GM23338 (cell line): ENCODE measurements around the gene PASD1. TPM values are rescaled to one million over a fixed set of nuclear protein-coding genes. Genes with fewer than 3 reads are reported as not detected.

Source experiments
- ATAC-seq: fragments of 200-7000 bp; cut with Tn5 transposase; 3 replicates; pipeline ENCODE4 v1.9.1; 2020
- DNase-seq: peaks from one replicate; pipeline ENCODE4 v3.0.0-alpha.2; 2015; ENCODE audit warnings: low spot score
- H2AFZ ChIP-seq: fragments of 200-600 bp; sonication (generic); 2 replicates; pipeline ENCODE4 v1.8.0; 2016; ENCODE audit warnings: antibody characterized with exemption, mild to moderate bottlenecking, moderate library complexity
- H3F3A ChIP-seq: fragments of 200-600 bp; sonication (generic); replicated peaks from 2 replicates; pipeline ENCODE4 v1.8.0; 2017; ENCODE audit warnings: antibody characterized with exemption, mixed run types, low read depth
- H3K27ac ChIP-seq: fragments of 200-600 bp; sonication (generic); 2 replicates; pipeline ENCODE4 v1.6.1; 2016; ENCODE audit warnings: low read depth
- H3K27me3 ChIP-seq: fragments of 200-600 bp; sonication (generic); 2 replicates; pipeline ENCODE4 v1.8.0; 2016; ENCODE audit warnings: mild to moderate bottlenecking, mixed run types, moderate library complexity; ENCODE audit not compliant: insufficient read depth
- H3K36me3 ChIP-seq: fragments of 200-600 bp; sonication (generic); 2 replicates; pipeline ENCODE4 v1.8.0; 2016; ENCODE audit warnings: mild to moderate bottlenecking; ENCODE audit not compliant: insufficient read depth
- H3K4me1 ChIP-seq: fragments of 200-600 bp; sonication (generic); 2 replicates; pipeline ENCODE4 v1.8.0; 2016; ENCODE audit warnings: mild to moderate bottlenecking, moderate library complexity; ENCODE audit not compliant: insufficient read depth
- H3K4me2 ChIP-seq: fragments of 200-600 bp; sonication (generic); 2 replicates; pipeline ENCODE4 v1.7.1; 2017; ENCODE audit warnings: mixed run types
- H3K4me3 ChIP-seq: fragments of 200-600 bp; sonication (generic); 2 replicates; pipeline ENCODE4 v1.6.1; 2016; ENCODE audit warnings: mixed run types
- H3K79me2 ChIP-seq: fragments of 200-600 bp; sonication (generic); replicated peaks from 2 replicates; pipeline ENCODE4 v1.8.0; 2017; ENCODE audit warnings: mild to moderate bottlenecking; ENCODE audit not compliant: insufficient read depth
- H3K9me2 ChIP-seq: fragments of 200-600 bp; sonication (generic); 2 replicates; pipeline ENCODE4 v1.8.0; 2017; ENCODE audit not compliant: insufficient read depth
- H4K20me1 ChIP-seq: fragments of 200-600 bp; sonication (generic); replicated peaks from 2 replicates; pipeline ENCODE4 v1.8.0; 2017; ENCODE audit warnings: mild to moderate bottlenecking; ENCODE audit not compliant: insufficient read depth
- H3K27ac Mint-ChIP-seq: 2 replicates; pipeline ENCODE4 v1.8.0; 2020; ENCODE audit warnings: inconsistent platforms, mild to moderate bottlenecking, moderate library complexity, mixed read lengths
- H3K27me3 Mint-ChIP-seq: 3 replicates; pipeline ENCODE4 v1.8.0; 2022; ENCODE audit warnings: low read depth, mild to moderate bottlenecking, moderate library complexity, mixed read lengths, inconsistent platforms; ENCODE audit not compliant: insufficient read depth, poor library complexity
- H3K36me3 Mint-ChIP-seq: 3 replicates; pipeline ENCODE4 v1.8.0; 2021; ENCODE audit warnings: low read depth, mild to moderate bottlenecking, inconsistent platforms, moderate library complexity, mixed read lengths
- H3K4me1 Mint-ChIP-seq: 3 replicates; pipeline ENCODE4 v1.8.0; 2020; ENCODE audit warnings: mild to moderate bottlenecking, inconsistent platforms, mixed read lengths
- H3K4me3 Mint-ChIP-seq: 3 replicates; pipeline ENCODE4 v1.8.0; 2021; ENCODE audit warnings: moderate library complexity, mild to moderate bottlenecking, inconsistent platforms, mixed read lengths
- H3K9me3 Mint-ChIP-seq: 3 replicates; pipeline ENCODE4 v1.8.0; 2020; ENCODE audit warnings: moderate library complexity, mild to moderate bottlenecking, inconsistent platforms, mixed read lengths
- CREB1 ChIP-seq: fragments of 250-450 bp; sonication (Bioruptor Pico); IDR thresholded peaks from 2 replicates; pipeline ENCODE4 v1.5.0; 2020; ENCODE audit warnings: low read depth, mild to moderate bottlenecking, moderate library complexity
- ETS1 ChIP-seq: IDR thresholded peaks from 2 replicates; pipeline ENCODE4 v1.6.1; 2016; ENCODE audit warnings: antibody characterized with exemption
- EZH2 ChIP-seq: fragments of 200-600 bp; sonication (generic); IDR thresholded peaks from one replicate; pipeline ENCODE4 v1.8.0; 2017; ENCODE audit warnings: antibody characterized with exemption, mild to moderate bottlenecking, low read depth; ENCODE audit not compliant: unreplicated experiment
- EZH2phosphoT487 ChIP-seq: fragments of 200-600 bp; sonication (generic); IDR thresholded peaks from one replicate; pipeline ENCODE4 v1.8.1; 2018; ENCODE audit warnings: antibody characterized with exemption; ENCODE audit not compliant: unreplicated experiment
- JUNB ChIP-seq: IDR thresholded peaks from one replicate; pipeline ENCODE4 v1.6.1; 2016; ENCODE audit warnings: antibody characterized with exemption; ENCODE audit not compliant: unreplicated experiment
- NANOG ChIP-seq: IDR thresholded peaks from 2 replicates; pipeline ENCODE4 v1.6.1; 2016; ENCODE audit warnings: antibody characterized with exemption, borderline replicate concordance
- POLR2AphosphoS5 ChIP-seq: IDR thresholded peaks from 2 replicates; pipeline ENCODE4 v1.6.1; 2016; ENCODE audit warnings: antibody characterized with exemption, low read depth
- REST ChIP-seq: IDR thresholded peaks from one replicate; pipeline ENCODE4 v1.6.1; 2018; ENCODE audit warnings: antibody characterized with exemption; ENCODE audit not compliant: unreplicated experiment
- STAT1 ChIP-seq: IDR thresholded peaks from one replicate; pipeline ENCODE4 v1.6.1; 2016; ENCODE audit warnings: antibody characterized with exemption; ENCODE audit not compliant: unreplicated experiment
- ZNF114 ChIP-seq: fragments of 250-450 bp; sonication (Bioruptor Pico); IDR thresholded peaks from 2 replicates; pipeline ENCODE4 v1.5.0; 2020; ENCODE audit warnings: mild to moderate bottlenecking, moderate library complexity
- ZNF331 ChIP-seq: fragments of 250-450 bp; sonication (Bioruptor Pico); IDR thresholded peaks from 2 replicates; pipeline ENCODE4 v1.5.0; 2020; ENCODE audit warnings: low read depth, mild to moderate bottlenecking, moderate library complexity
- ZNF462 ChIP-seq: fragments of 250-450 bp; sonication (Bioruptor Pico); IDR thresholded peaks from 2 replicates; pipeline ENCODE4 v1.5.0; 2020; ENCODE audit warnings: mild to moderate bottlenecking, moderate library complexity
- polyA plus RNA-seq: library from polyadenylated mRNA; unstranded; fragments of >200 nt; fragmentation: Nextera tagmentation; extraction: Ambion mirVana; gene quantifications from 2 replicates; pipeline ENCODE4 v1.2.1, GENCODE V29; 2016
- total RNA-seq: library from RNA; depleted of rRNA; stranded (reverse); fragments of >200 nt; shearing (Covaris generic); gene quantifications from 2 replicates; pipeline ENCODE4 v1.2.3, GENCODE V29; 2014
- TF ChIP-seq, protein P1 (sequence below), 2 experiments: fragments of 200-600 bp in 1 of 2; sonication (generic) in 1 of 2; conservative IDR thresholded peaks; 2 replicates each; pipeline versions ENCODE4 v1.5.1 to v1.6.1; 2016 to 2017; ENCODE audit warnings: antibody characterized with exemption in 2 of 2, low read depth in 2 of 2, mild to moderate bottlenecking in 2 of 2, moderate library complexity in 1 of 2

Gene PASD1
- total and polyA plus RNA-seq, 2 experiments from 2014 or later, result 0.24 TPM; not detected in 1

- Mint-ChIP-seq H3K4me1 (peaks cover 7% of the 10 kb centered on the region), H3K4me3 (no peak overlapping the region), H3K36me3 (no peaks in the 10 kb centered on the region), H3K9me3 (no peaks in the 10 kb centered on the region), H3K27ac (no peak overlapping the region), H3K27me3 (peaks cover 13% of the 10 kb centered on the region)
- peaks cover 4% of the 10 kb centered on the region; the same call in 1 of the 2 replicates for H3K27me3 ChIP-seq
- H3K4me1 ChIP-seq, result peaks cover 5% of the 10 kb centered on the region; the same call in 1 of the 2 replicates
- DNase-seq (no peak), ATAC-seq (no peak)
- H3K4me3 ChIP-seq, result no peak overlapping the region
- TF ChIP-seq CREB1 (CRISPR knock-in tag) (no peak), ETS1 (no peak), ZNF331 (CRISPR knock-in tag) (no peak), JUNB (no peak), ZNF462 (CRISPR knock-in tag) (no peak), ZNF114 (CRISPR knock-in tag) (no peak), EZH2 (no peak), NANOG (no peak), REST (no peak), EZH2phosphoT487 (no peak), STAT1 (no peak), POLR2AphosphoS5 (no peak)
- TF ChIP-seq, protein P1, sequence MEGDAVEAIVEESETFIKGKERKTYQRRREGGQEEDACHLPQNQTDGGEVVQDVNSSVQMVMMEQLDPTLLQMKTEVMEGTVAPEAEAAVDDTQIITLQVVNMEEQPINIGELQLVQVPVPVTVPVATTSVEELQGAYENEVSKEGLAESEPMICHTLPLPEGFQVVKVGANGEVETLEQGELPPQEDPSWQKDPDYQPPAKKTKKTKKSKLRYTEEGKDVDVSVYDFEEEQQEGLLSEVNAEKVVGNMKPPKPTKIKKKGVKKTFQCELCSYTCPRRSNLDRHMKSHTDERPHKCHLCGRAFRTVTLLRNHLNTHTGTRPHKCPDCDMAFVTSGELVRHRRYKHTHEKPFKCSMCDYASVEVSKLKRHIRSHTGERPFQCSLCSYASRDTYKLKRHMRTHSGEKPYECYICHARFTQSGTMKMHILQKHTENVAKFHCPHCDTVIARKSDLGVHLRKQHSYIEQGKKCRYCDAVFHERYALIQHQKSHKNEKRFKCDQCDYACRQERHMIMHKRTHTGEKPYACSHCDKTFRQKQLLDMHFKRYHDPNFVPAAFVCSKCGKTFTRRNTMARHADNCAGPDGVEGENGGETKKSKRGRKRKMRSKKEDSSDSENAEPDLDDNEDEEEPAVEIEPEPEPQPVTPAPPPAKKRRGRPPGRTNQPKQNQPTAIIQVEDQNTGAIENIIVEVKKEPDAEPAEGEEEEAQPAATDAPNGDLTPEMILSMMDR (conservative IDR thresholded peaks at IDR 0.05; ENCODE audit: low read depth in 2 of 2), result no peak
- H3K4me2 ChIP-seq, result no peak overlapping the region
- no peak overlapping the region for H2AFZ ChIP-seq
- H3K9me2 ChIP-seq, result no peaks in the 10 kb centered on the region
- no peak overlapping the region for H3K27ac ChIP-seq
- H3K36me3 ChIP-seq, result no peaks in the 10 kb centered on the region
- H3K79me2 ChIP-seq, result no peaks in the 10 kb centered on the region
- H4K20me1 ChIP-seq, result no peaks in the 10 kb centered on the region
- H3F3A ChIP-seq, result no peaks in the 10 kb centered on the region
Observed at GRCh38 chrX:151697522-151697921, 134.0 kb downstream of the PASD1 start.
